NCI-H2029 (cell line): ENCODE measurements around the gene POU2F1.
"Not testable (repeated sequence)": the region's sequence is repeated elsewhere in the genome, so short reads cannot be mapped to it uniquely, and the experiment has no call there.

Source experiments
- DNase-seq: peaks from one replicate; lab custom pipeline; 2025; lab: John Stamatoyannopoulos, UW

The POU2F1 gene

GRCh38 chr1:167314671-167315070, 94.0 kb downstream of the POU2F1 start:
- no peak for DNase-seq

DNA sequence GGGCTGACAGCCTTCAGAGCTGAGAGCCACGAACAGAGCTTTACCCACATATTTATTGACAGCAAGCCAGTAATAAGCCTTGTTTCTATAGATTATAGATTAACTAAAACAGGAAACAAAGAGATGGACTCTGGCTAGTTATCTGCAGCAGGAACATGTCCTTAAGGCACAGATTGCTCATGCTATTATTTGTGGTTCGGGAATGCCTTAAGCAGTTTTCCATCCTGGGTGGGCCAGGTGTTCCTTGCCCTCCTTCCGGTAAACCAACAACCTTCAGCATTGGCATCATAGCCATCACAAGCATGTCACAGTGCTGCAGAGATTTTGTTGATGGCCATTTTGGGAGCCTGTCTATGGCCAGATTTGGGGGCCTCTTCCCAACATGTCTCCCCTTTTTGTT, 96.8 kb downstream of the POU2F1 start:
- no peak for DNase-seq

GRCh38 chr1:167319206-167319605, 98.5 kb downstream of the POU2F1 start:
- DNase-seq, result not testable (repeated sequence)

- no peak for DNase-seq
Observed at GRCh38 chr1:167322483-167322882, 101.8 kb downstream of the POU2F1 start.

DNA sequence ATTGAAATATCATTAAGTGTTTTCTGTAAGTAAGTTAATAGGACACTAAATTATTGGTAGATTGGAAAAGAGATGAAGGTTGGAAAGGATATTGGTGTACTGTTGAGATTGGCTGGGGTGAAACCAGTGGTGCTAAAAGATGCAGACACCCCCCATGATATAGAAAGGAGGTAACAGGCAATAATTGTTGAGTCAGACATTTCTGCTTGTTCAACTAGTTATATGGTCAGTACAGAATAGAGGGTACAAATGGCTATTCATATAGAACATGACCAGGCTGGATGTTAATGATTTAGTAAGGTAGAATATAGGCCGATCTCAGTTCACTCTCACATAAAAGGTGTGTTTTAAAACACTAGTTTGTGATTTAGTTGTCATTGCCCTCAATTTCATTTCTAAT, 104.5 kb downstream of the POU2F1 start:
- no peak for DNase-seq

- no peak for DNase-seq
Observed at GRCh38 chr1:167328306-167328815, 107.7 kb downstream of the POU2F1 start.

DNA sequence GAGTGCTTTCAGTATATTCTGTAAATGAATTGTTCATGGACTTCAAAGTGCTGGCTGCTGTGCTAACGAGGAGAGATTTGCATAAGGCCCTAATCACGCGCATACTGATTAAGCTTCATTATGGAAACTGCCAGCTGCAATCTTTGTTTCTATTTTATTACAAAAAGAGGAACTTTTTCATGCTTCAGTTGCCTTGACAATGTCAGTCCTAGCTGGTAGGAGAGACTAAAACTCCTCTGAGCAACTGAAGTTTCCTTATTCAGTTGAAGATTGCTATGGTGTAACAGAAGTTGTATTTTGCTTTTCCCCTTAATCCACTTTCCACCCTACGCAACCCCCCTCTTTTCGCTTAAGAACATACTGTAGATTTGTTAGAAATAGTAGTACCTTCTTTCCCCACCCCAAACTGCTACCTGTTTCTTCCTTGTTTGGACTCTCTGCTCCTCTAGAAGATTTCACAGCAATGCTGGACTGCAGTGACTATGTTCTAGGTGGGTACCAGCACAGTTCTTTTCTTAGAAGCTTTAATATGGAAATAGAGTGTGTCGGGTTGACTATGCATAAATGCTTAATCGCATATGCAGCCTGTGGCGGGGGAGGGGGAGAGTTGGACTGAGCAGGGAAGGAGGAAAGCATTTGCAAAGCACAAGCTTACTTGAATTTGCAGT, 108.3 kb downstream of the POU2F1 start:
- DNase-seq, result no peak

DNA sequence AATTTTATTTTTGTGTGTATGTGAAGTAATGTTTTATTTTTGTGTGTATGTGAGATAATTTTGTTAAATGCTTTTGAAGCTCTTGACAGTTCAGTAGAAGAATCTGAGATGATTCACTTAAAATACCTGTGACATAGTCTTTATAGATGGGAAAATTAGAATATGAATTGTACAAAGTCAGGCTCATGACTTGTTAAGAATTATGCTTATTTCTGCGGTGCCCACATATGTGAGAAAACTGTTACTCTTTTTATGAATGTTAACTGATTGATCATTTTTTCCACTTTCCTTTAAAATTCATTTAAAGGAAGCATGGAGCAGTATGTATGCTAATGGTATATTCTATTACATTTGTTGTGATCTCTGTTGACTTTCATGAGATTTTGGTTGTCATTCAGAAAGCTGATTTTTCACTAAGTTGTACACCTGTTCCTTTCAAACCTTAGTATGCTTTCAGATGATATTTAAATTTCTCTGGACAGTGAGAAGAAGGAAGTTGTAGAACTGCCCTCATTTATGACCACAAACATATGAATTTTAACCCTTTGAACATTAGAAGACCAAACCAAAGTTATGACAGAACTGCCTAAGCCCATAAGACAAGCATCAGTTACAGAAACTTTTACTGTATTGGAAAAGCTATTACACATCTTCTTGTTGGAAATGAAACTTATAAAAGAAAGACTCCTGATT, 110.1 kb downstream of the POU2F1 start:
- DNase-seq, result no peak

DNA sequence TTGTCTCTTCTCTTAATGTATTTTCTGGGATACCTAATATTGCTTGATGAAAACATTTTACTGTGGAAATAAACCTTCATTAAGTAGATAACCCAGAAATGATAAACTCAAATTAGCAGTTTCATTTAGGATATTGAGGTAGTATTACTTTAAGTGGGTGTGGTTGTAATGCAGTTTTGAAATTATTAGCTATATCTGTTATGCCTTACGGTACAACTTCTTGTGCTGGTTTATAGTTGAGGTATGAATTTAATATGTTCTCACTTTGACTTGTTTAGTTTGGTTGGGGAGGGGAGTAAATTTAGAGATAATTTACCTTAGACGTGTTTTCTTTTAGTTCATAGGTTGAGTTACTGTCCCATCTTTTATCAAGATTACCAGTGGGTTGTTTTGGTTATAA, 111.0 kb downstream of the POU2F1 start:
- no peak for DNase-seq

DNA sequence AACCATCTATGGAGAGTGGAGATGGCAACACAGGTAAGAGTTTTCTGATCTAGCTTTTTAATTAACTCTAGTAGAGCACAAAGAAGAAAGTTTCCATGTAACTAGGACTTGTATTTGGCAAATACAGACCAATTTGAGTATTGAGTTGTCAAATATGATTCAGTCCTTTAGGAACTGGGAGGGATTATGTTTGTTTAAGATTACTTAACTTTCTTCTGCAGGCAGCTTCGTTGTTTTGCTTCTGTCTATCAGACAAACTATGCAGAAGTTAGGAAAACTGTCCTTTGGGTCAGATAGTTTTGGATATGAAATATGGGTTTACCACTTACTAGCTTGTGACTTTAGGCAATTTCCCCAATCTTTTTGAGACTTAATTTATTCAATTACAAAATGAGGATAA, 111.8 kb downstream of the POU2F1 start:
- no peak for DNase-seq

- DNase-seq, result no peak
Observed at GRCh38 chr1:167333124-167333523, 112.4 kb downstream of the POU2F1 start.

DNA sequence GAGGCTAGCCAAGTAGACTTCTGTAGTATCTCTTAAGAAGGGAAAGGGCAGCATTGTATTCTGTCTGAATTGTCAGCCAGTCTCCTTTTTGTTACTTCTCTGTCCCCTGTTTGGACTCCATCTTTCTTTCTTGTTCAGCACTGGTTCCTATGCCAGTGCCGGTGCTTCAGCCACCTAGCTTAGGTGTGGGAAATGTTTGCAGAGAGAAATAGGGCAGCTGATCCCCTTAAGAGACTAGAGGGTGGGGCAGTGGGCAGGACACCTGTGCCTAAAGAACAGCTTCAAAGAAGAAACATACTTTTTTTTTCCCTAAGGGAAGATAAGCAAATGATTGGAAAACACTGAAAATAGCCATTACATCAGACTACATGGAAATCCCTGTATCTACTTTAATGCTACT, 113.0 kb downstream of the POU2F1 start:
- DNase-seq, result no peak

- no peak for DNase-seq
Observed at GRCh38 chr1:167339405-167339804, 118.7 kb downstream of the POU2F1 start.

DNA sequence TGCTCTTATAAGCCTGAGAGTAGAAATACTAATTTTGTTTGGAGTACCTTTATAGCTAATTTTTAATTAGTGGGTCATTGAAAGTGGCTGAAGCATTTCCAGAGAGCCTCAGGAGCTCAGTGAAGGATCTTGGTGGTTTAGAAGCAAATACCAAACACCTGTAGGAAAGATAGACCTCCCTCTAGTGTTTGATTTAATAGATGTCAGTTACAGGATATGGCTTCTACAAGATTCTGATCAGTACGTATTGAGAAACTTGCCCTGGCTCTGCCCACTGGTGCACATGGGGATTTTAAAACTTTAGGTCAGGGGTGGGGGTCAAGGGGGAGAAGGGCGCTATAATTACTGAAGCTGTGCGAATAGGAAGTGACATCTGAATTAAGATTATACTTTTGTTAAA, 122.2 kb downstream of the POU2F1 start:
- DNase-seq, result no peak

GRCh38 chr1:167344112-167344511, 123.4 kb downstream of the POU2F1 start:
- DNase-seq, result no peak

DNA sequence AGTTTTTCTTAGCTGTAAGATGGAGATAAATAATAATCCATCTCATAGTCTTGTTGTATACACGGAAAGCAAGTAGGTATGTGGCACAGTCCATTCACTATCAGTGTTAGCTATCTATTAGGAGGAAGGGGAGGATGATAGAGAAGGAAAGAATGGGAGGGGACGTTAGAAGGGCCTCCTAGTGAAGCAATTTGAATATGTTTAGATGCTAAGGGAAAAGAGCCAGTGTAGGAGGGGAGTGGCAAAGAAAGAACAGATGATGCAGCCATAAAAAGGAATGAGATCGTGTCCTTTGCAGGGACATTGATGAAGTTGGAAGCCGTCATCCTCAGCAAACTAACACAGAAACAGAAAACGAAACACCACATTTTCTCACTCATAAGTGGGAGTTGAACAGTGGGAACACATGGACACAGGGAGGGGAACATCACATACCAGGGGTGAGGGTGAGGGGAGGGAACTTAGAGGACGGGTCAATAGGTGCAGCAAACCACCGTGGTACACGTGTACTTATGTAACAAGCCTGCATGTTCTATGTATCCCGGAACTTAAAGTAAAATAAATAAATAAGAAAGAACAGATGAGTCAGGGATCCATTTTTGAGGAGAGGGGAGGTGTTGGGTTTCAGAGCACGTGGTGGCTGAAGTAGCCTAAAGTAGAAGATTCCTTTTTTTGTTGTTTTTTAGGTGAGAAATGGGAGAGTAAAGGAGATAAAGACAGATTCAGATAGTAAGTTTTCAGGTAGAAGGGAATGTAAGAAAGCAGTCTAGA, 124.1 kb downstream of the POU2F1 start:
- DNase-seq, result no peak

DNA sequence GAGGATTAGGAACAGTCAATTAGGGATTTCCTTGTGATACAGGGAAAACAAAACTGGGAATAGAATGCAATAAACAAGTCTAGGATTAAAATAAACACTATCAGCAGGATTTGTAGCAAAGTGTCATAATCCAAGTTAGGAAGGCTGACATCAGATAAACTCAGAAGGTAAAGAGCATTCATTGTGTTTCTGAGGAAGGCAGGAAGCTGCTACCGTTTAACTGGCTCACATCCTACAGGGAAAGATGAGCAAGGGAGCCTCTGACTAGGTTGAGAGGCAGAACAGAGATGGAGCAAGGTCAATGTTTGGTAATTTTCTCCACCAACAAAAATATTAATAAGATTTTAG, 124.7 kb downstream of the POU2F1 start:
- no peak for DNase-seq

DNA sequence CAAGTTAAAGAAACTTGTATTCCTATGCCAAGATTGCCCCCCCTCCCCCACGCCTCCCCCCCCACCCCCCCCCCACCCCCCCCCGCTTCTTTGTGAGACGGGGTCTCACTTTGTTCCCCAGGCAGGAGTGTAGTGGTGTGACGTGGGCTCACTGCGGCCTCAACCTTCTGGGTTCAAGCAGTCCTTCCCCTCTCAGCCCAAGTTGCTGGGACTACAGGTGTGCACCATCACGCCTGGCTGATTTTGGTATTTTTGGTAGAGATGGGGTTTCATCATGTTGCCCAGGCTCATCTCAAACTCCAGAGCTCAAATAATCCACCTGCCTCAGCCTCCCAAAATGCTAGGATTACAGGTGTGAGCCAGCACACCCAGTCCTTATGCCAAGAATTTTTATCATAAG, 136.6 kb downstream of the POU2F1 start:
- DNase-seq, result no peak

GRCh38 chr1:167359295-167359694, 138.6 kb downstream of the POU2F1 start:
- DNase-seq, result no peak

- no peak for DNase-seq
Observed at GRCh38 chr1:167360120-167360519, 139.4 kb downstream of the POU2F1 start.

DNA sequence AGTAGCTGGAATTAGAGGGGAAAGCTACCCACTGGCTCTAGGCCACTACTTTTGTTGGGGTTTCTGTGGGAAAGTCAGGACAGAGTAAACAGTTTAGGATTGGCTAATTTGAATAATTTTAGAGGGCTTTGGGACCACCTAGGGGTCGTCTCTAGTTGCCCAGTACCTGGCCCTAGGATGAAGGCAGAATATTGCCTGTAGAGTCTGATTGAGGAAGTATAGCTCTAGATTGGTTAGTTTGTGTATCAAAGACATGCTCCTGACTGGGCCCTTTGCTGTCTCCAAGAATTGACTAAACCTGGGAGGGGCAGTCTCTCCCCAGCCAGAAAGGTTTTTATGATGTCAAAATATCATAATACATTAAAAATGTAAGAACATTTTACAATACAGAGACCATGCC, 142.0 kb downstream of the POU2F1 start:
- no peak for DNase-seq

DNA sequence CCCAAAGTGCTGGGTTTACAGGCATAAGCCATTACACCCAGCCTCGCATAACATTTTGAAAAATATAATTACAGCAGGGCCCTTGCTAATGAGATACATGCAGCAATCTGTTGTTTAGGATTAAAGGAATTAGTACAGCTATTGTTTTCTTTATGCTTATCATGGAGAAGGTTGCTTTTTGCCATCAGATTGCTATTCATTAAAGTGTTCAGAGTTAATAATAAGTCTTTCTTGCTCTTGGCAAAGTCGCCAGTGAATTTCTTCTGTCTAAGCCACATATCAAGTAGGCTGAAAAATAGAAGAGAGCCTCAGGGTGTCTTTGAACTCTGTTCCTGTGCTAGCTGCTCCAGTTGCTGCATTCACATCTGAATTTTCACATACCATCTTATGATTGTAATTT, 144.1 kb downstream of the POU2F1 start:
- DNase-seq, result no peak

DNA sequence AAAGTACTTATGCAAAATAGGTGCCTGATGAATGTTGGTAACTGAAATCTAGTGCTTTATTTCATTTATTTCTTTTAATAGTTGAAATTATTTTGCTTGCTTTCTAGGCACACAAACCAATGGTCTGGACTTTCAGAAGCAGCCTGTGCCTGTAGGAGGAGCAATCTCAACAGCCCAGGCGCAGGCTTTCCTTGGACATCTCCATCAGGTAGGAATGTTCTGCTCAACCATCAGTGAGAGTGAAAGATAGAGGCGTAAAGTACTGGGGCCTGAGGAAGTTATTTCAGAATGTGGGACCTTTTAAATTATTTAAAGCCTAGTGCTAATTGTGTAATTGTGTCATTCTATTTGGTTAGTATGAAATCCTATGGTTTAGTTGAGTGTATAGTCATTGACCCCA, 144.7 kb downstream of the POU2F1 start:
- no peak for DNase-seq
